H1 (cell line): Measurements from ENCODE around the gene CNTF. TPM values are rescaled to one million over a fixed set of nuclear protein-coding genes. Genes with fewer than 3 reads are reported as not detected.

Experiments used
- CTCF ChIA-PET: fragments of 300-600 bp; sonication (Branson Sonifier 250); formaldehyde crosslinking; loops from one replicate; lab custom pipeline; 2021; ENCODE audit not compliant: partially characterized antibody; lab: Charles Lee
- POLR2A ChIA-PET: fragments of 300-600 bp; sonication (Branson Sonifier 250); formaldehyde crosslinking; loops from one replicate; lab custom pipeline; 2021; ENCODE audit warnings: inconsistent platforms; ENCODE audit not compliant: partially characterized antibody; lab: Charles Lee
- DNase-seq, 2 experiments: peaks; one replicate each; pipeline versions ENCODE4 v3.0.0 to v3.0.0-alpha.2; 2010 to 2022; ENCODE audit warnings: low spot score in 2 of 2, low read depth in 1 of 2, mixed read lengths in 1 of 2
- FAIRE-seq: peaks from 2 replicates; lab custom pipeline; 2011; peaks lifted over from hg19 to GRCh38; lab: Jason Lieb, UNC
- H2AFZ ChIP-seq: 2 replicates; pipeline ENCODE4 v1.8.1; 2012; ENCODE audit warnings: low read length, inconsistent platforms
- H2AK5ac ChIP-seq: 2 replicates; pipeline ENCODE4 v1.6.1; 2013; ENCODE audit warnings: low read depth, low read length
- H2BK120ac ChIP-seq: replicated peaks from 2 replicates; pipeline ENCODE3; 2013; ENCODE audit warnings: low read depth, low read length, inconsistent platforms
- H2BK12ac ChIP-seq: 2 replicates; pipeline ENCODE4 v1.6.1; 2013; ENCODE audit warnings: low read depth, low read length
- H2BK15ac ChIP-seq: 2 replicates; pipeline ENCODE4 v1.6.1; 2013; ENCODE audit warnings: low read length
- H2BK20ac ChIP-seq: 2 replicates; pipeline ENCODE4 v1.6.1; 2013; ENCODE audit warnings: low read length
- H2BK5ac ChIP-seq: 2 replicates; pipeline ENCODE4 v1.6.1; 2013; ENCODE audit warnings: low read depth, low read length
- H3K14ac ChIP-seq: 2 replicates; pipeline ENCODE4 v1.6.1; 2013; ENCODE audit warnings: inconsistent platforms; ENCODE audit not compliant: insufficient read length
- H3K18ac ChIP-seq: 2 replicates; pipeline ENCODE4 v1.6.1; 2013; ENCODE audit warnings: low read length; ENCODE audit errors: extremely low read depth
- H3K23ac ChIP-seq: 2 replicates; pipeline ENCODE4 v1.6.1; 2013; ENCODE audit warnings: inconsistent platforms; ENCODE audit not compliant: insufficient read length
- H3K23me2 ChIP-seq: 2 replicates; pipeline ENCODE4 v1.6.1; 2013; ENCODE audit warnings: low read depth, low read length
- H3K27ac ChIP-seq: 2 replicates; pipeline ENCODE4 v1.6.1; 2011; ENCODE audit warnings: low read depth, low read length, inconsistent platforms
- H3K27me3 ChIP-seq, 4 experiments: replicated peaks in 1 of 4; 1 replicate in 1 of 4; 2 replicates in 3 of 4; pipeline versions ENCODE4 v1.6.1 to v1.8.1; 2011 to 2013; ENCODE audit warnings: low read length in 3 of 4, mild to moderate bottlenecking in 3 of 4, inconsistent platforms in 2 of 4, mixed read lengths in 2 of 4, moderate library complexity in 1 of 4; ENCODE audit not compliant: control insufficient read depth in 3 of 4, insufficient read depth in 3 of 4; ENCODE audit errors: extremely low read depth in 1 of 4
- H3K36me3 ChIP-seq, 4 experiments: 2 replicates each; pipeline versions ENCODE4 v1.6.1 to v1.8.1; 2011 to 2013; ENCODE audit warnings: mild to moderate bottlenecking in 4 of 4, low read length in 3 of 4, moderate library complexity in 2 of 4, control low read depth in 1 of 4, inconsistent platforms in 1 of 4; ENCODE audit not compliant: insufficient read depth in 4 of 4, control insufficient read depth in 2 of 4
- H3K4ac ChIP-seq: replicated peaks from 2 replicates; pipeline ENCODE3; 2013; ENCODE audit warnings: low read length, low read depth, mixed read lengths, inconsistent platforms; ENCODE audit not compliant: insufficient read length
- H3K4me1 ChIP-seq, 4 experiments: replicated peaks in 1 of 4; 1 replicate in 1 of 4; 2 replicates in 3 of 4; pipeline versions ENCODE4 v1.6.1 to v1.8.1; 2011 to 2013; ENCODE audit warnings: low read length in 3 of 4, inconsistent platforms in 2 of 4, mixed read lengths in 1 of 4; ENCODE audit not compliant: insufficient read depth in 4 of 4, control insufficient read depth in 3 of 4
- H3K4me2 ChIP-seq, 2 experiments: 2 replicates each; pipeline versions ENCODE4 v1.6.1 to v1.8.1; 2011 to 2013; ENCODE audit warnings: low read depth in 2 of 2, low read length in 2 of 2, control low read depth in 1 of 2, inconsistent platforms in 1 of 2, mild to moderate bottlenecking in 1 of 2; ENCODE audit not compliant: insufficient read depth in 1 of 2
- H3K4me3 ChIP-seq, 4 experiments: fragments of 200-600, 300-600 bp in 1 of 4; sonication (generic), shearing (Covaris generic), sonication (Bioruptor Twin) in 1 of 4; 2 replicates each; pipeline versions ENCODE4 v1.5.1 to v1.8.1; 2011 to 2016; ENCODE audit warnings: low read length in 4 of 4, low read depth in 3 of 4, control low read depth in 2 of 4, inconsistent platforms in 2 of 4, mild to moderate bottlenecking in 2 of 4, mixed read lengths in 1 of 4, moderate library complexity in 1 of 4; ENCODE audit not compliant: insufficient read depth in 2 of 4; ENCODE audit errors: extremely low read depth in 1 of 4
- H3K56ac ChIP-seq: replicated peaks from 2 replicates; pipeline ENCODE3; 2013; ENCODE audit warnings: low read depth, mild to moderate bottlenecking, mixed read lengths, low read length, inconsistent platforms; ENCODE audit not compliant: insufficient read length
- H3K79me1 ChIP-seq: 2 replicates; pipeline ENCODE4 v1.6.1; 2013; ENCODE audit warnings: low read depth, low read length, control low read depth
- H3K79me2 ChIP-seq, 2 experiments: 2 replicates each; pipeline versions ENCODE4 v1.6.1 to v1.8.1; 2012 to 2013; ENCODE audit warnings: low read length in 2 of 2, mild to moderate bottlenecking in 2 of 2, inconsistent platforms in 1 of 2; ENCODE audit not compliant: insufficient read depth in 2 of 2, control insufficient read depth in 1 of 2
- H3K9ac ChIP-seq, 4 experiments: replicated peaks in 1 of 4; 1 replicate in 1 of 4; 2 replicates in 3 of 4; pipeline versions ENCODE4 v1.6.1 to v1.8.1; 2011 to 2013; ENCODE audit warnings: low read depth in 3 of 4, low read length in 3 of 4, control low read depth in 2 of 4, mild to moderate bottlenecking in 2 of 4, moderate library complexity in 2 of 4, inconsistent platforms in 1 of 4; ENCODE audit errors: extremely low read depth in 1 of 4
- H3K9me3 ChIP-seq, 2 experiments: 2 replicates each; pipeline versions ENCODE4 v1.6.1 to v1.8.1; 2012 to 2013; ENCODE audit warnings: mild to moderate bottlenecking in 2 of 2, moderate library complexity in 2 of 2, control low read depth in 1 of 2, inconsistent platforms in 1 of 2, low read depth in 1 of 2, low read length in 1 of 2, mixed read lengths in 1 of 2; ENCODE audit not compliant: insufficient read depth in 2 of 2
- H4K20me1 ChIP-seq, 2 experiments: replicated peaks in 1 of 2; 2 replicates each; pipeline versions ENCODE3 to v1.8.1; 2011 to 2013; ENCODE audit warnings: inconsistent platforms in 2 of 2, low read length in 2 of 2, mild to moderate bottlenecking in 1 of 2; ENCODE audit not compliant: insufficient read depth in 2 of 2, control insufficient read depth in 1 of 2
- H4K5ac ChIP-seq: 2 replicates; pipeline ENCODE4 v1.6.1; 2013; ENCODE audit warnings: low read length, low read depth, mixed read lengths, inconsistent platforms; ENCODE audit not compliant: insufficient read length
- H4K8ac ChIP-seq: 2 replicates; pipeline ENCODE4 v1.8.0; 2013; ENCODE audit warnings: mild to moderate bottlenecking, moderate library complexity, low read length, inconsistent platforms; ENCODE audit not compliant: insufficient read depth; ENCODE audit errors: extremely low read depth
- H4K91ac ChIP-seq: replicated peaks from 2 replicates; pipeline ENCODE3; 2013; ENCODE audit warnings: low read length, mixed read lengths, inconsistent platforms; ENCODE audit not compliant: insufficient read length
- HDAC6 ChIP-seq: IDR thresholded peaks from one replicate; pipeline ENCODE4 v1.7.1; 2012; ENCODE audit warnings: low read depth, mild to moderate bottlenecking, inconsistent platforms, low read length, moderate library complexity
- POU5F1 ChIP-seq: IDR thresholded peaks from 2 replicates; pipeline ENCODE4 v1.6.1; 2011; ENCODE audit warnings: low read depth, mild to moderate bottlenecking, low read length, moderate library complexity
- RBBP5 ChIP-seq: IDR thresholded peaks from 2 replicates; pipeline ENCODE4 v1.7.1; 2012; ENCODE audit warnings: low read depth, mild to moderate bottlenecking, inconsistent platforms, low read length, moderate library complexity, borderline replicate concordance
- SP1 ChIP-seq: IDR thresholded peaks from 2 replicates; pipeline ENCODE4 v1.6.1; 2011; ENCODE audit warnings: low read depth, low read length
- WGBS, 2 experiments: shearing (Covaris generic) in 1 of 2; methylation state at CpG; one replicate each; pipeline versions ENCODE4 v1.1.6 to v1.1.7; 2013 to 2015; ENCODE audit warnings: low lambda C conversion rate in 2 of 2, mixed read lengths in 2 of 2, inconsistent platforms in 1 of 2, low coverage in 1 of 2, missing lambda C conversion rate in 1 of 2; ENCODE audit not compliant: insufficient replicate concordance in 2 of 2, insufficient coverage in 1 of 2, insufficient read length in 1 of 2; ENCODE audit errors: extremely low coverage in 1 of 2, missing lambda C conversion rate in 1 of 2; 5-methylcytosine and 5-hydroxymethylcytosine counted together
- polyA plus RNA-seq, 7 experiments: library from polyadenylated mRNA; depleted of rRNA in 3 of 7; stranded (reverse) in 5 of 7; unstranded in 2 of 7; fragments of >200 nt in 5 of 7; fragments of 200-250 nt in 2 of 7; gene quantifications; 1 replicate in 5 of 7; 2 replicates in 1 of 7; 4 replicates in 1 of 7; pipeline versions ENCODE4 v1.2.1 to v1.2.3, GENCODE V29; 2011 to 2013; ENCODE audit warnings: missing spikeins in 2 of 7, mixed read lengths in 2 of 7
- total RNA-seq: library from RNA; stranded (reverse); fragmentation: NEBNext Ultra II Directional; extraction: Animal tissue kit (Norgen Biotek cat#: 25700); gene quantifications from 2 replicates; pipeline ENCODE4 v1.2.1, GENCODE V29; 2021
- TF ChIP-seq, protein P1 (sequence below): IDR thresholded peaks from 2 replicates; pipeline ENCODE4 v1.6.1; 2011; ENCODE audit warnings: low read length, improper control_type of control experiment

Gene CNTF
- total and polyA plus RNA-seq, 2 of the 8 experiments (the other 6 are each of a cell fraction or from before 2014, with no cell fraction given), result 0.41 to 1.5 TPM

DNA sequence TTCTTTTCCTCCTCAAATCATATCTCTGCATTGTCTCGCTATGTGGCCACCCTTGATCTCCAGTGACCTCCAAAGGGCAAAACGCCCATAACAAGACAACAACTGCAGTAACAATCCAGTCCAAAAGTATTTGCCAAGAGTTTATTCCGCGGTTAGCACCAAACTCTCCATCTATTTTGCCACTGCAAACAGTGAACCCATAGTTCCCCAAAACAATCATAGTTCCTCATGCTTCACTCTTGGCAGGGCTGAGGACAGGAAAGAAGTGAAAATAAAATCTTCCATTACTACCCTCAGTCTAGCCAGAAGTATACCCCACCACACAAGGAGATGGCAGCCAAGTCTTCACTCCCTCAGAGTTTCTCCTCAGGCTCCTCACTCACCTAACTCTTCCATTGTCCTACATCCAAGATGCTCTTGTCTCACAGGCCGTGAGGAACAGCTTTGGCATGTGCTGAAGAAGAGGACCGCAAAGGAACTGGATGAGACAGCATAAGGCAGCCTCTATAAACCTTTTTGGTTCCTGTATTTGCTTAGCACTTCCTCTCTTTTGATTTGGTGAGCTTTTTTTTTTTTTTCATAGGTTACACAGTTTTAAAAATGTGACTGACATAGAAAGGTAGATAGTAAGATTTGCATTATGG, 47.0 kb upstream of the CNTF start, which contains the start of gene LPXN:
Gene LPXN (minus strand): TSS at position 480 of the 644 bp plus-strand sequence. CDS start 84 bp downstream, at position 396.
- Histone ChIP-seq H3K14ac (no peak within 1 kb of the TSS), H3K4ac (no peak within 1 kb of the TSS), H3K79me1 (no peaks in the 10 kb centered on the region), H3K56ac (no peak within 1 kb of the TSS), H2AK5ac (no peak within 1 kb of the TSS), H2BK12ac (no peak within 1 kb of the TSS), H3K4me2 (peak within 1 kb of the TSS; percentile 78 to 82; a peak in 3 of 4 replicates), H2BK20ac (no peak within 1 kb of the TSS), H3K9me3 (no peaks in the 10 kb centered on the region), H3K4me1 (peaks cover 0 to 2% (median 0%) of the 10 kb centered on the region in 4 experiments; a peak in 2 of 7 replicates), H3K36me3 (no peaks in the 10 kb centered on the region; a peak in 1 of 8 replicates), H3K27me3 (no peaks in the 10 kb centered on the region), H4K8ac (no peak within 1 kb of the TSS), H2BK120ac (no peak within 1 kb of the TSS), H3K9ac (no peak within 1 kb of the TSS), H3K18ac (peak within 1 kb of the TSS; percentile 32; the same call in 1 of the 2 replicates), H2BK15ac (no peak within 1 kb of the TSS), H2AFZ (no peak within 1 kb of the TSS), H3K4me3 (peak within 1 kb of the TSS in 1 of 4 experiments; percentile 98; a peak in 1 of 8 replicates), H3K27ac (no peak within 1 kb of the TSS), H3K79me2 (peaks cover 1 to 11% of the 10 kb centered on the region in 2 experiments; a peak in 3 of 4 replicates), H4K20me1 (no peaks in the 10 kb centered on the region), H3K23me2 (no peaks in the 10 kb centered on the region), H2BK5ac (no peak within 1 kb of the TSS), H4K91ac (no peak within 1 kb of the TSS), H3K23ac (no peak within 1 kb of the TSS), H4K5ac (no peak within 1 kb of the TSS)
- 87% methylated on average over 6 of the region's 6 CpGs; no CpG with 5 or more reads in 1 of the 2 experiments for WGBS, 2 experiments
- POLR2A ChIA-PET, result interaction anchor here (1.3 kb wide), 1 partner anchor 325 kb away, joined by 3 read pairs; no protein-coding TSS in a partner anchor
- no peak for FAIRE-seq
- CTCF ChIA-PET, result interaction anchor here (0.6 to 3.1 kb wide), 5 partner anchors 8 to 466 kb away, joined by 3 to 26 read pairs (median 5); no protein-coding TSS in a partner anchor
- no peak for DNase-seq
- TF ChIP-seq RBBP5 (no peak), HDAC6 (no peak), SP1 (no peak), POU5F1 (no peak)
- TF ChIP-seq, protein P1, sequence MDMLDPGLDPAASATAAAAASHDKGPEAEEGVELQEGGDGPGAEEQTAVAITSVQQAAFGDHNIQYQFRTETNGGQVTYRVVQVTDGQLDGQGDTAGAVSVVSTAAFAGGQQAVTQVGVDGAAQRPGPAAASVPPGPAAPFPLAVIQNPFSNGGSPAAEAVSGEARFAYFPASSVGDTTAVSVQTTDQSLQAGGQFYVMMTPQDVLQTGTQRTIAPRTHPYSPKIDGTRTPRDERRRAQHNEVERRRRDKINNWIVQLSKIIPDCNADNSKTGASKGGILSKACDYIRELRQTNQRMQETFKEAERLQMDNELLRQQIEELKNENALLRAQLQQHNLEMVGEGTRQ, result no peak
